GM18868 (cell line): ENCODE results near the gene LYRM4.

Experiments
- ATAC-seq: cut with Tn5 transposase; IDR thresholded peaks from one replicate; pipeline ENCODE4 v1.9.1; 2021; ENCODE audit warnings: mild to moderate bottlenecking, moderate library complexity; ENCODE audit not compliant: unreplicated experiment

LYRM4 gene

GRCh38 chr6:5206920-5207561 lies 53.7 kb downstream of the LYRM4 start:
- no peak for ATAC-seq

- ATAC-seq: no peak
These were observed 54.6 kb downstream of the LYRM4 start for GRCh38 chr6:5205877-5206850.

- no peak for ATAC-seq
These were observed 55.7 kb downstream of the LYRM4 start for GRCh38 chr6:5205035-5205507.

- no peak for ATAC-seq
These were observed 56.4 kb downstream of the LYRM4 start for GRCh38 chr6:5204376-5204775.

GRCh38 chr6:5203546-5203945 lies 57.2 kb downstream of the LYRM4 start:
- no peak for ATAC-seq

GRCh38 chr6:5202941-5203340 lies 57.8 kb downstream of the LYRM4 start:
- ATAC-seq: no peak

- ATAC-seq: no peak
These were observed 58.5 kb downstream of the LYRM4 start for GRCh38 chr6:5202206-5202605.

GRCh38 chr6:5201271-5201670 lies 59.5 kb downstream of the LYRM4 start:
- no peak for ATAC-seq

- ATAC-seq: no peak
These were observed 61.0 kb downstream of the LYRM4 start for GRCh38 chr6:5199702-5200101.

- no peak for ATAC-seq
These were observed 61.5 kb downstream of the LYRM4 start for GRCh38 chr6:5199283-5199682.

GRCh38 chr6:5197084-5197483 lies 63.7 kb downstream of the LYRM4 start:
- no peak for ATAC-seq

- ATAC-seq: no peak
These were observed 68.5 kb downstream of the LYRM4 start for GRCh38 chr6:5192135-5192794.

- no peak for ATAC-seq
These were observed 69.0 kb downstream of the LYRM4 start for GRCh38 chr6:5191722-5192121.

- ATAC-seq: peak; percentile 65
These were observed 69.5 kb downstream of the LYRM4 start for GRCh38 chr6:5191222-5191621.

GRCh38 chr6:5190507-5190906 lies 70.2 kb downstream of the LYRM4 start:
- no peak for ATAC-seq

- ATAC-seq: no peak
These were observed 72.1 kb downstream of the LYRM4 start for GRCh38 chr6:5188646-5189045.

- ATAC-seq: no peak
These were observed 75.9 kb downstream of the LYRM4 start for GRCh38 chr6:5184878-5185277.

- no peak for ATAC-seq
These were observed 76.5 kb downstream of the LYRM4 start for GRCh38 chr6:5184218-5184617.

- no peak for ATAC-seq
These were observed 79.0 kb downstream of the LYRM4 start for GRCh38 chr6:5181510-5182317.

- no peak for ATAC-seq
These were observed 80.1 kb downstream of the LYRM4 start for GRCh38 chr6:5180636-5181035.

- ATAC-seq: no peak
These were observed 80.8 kb downstream of the LYRM4 start for GRCh38 chr6:5179917-5180316.
